Left colon (tissue), 2 donors: ENCODE measurements around the gene SIGLEC11. TPM values are rescaled to one million over a fixed set of nuclear protein-coding genes. Genes with fewer than 3 reads are reported as not detected.
"Not testable (repeated sequence)": the region's sequence is repeated elsewhere in the genome, so short reads cannot be mapped to it uniquely, and the experiment has no call there.

Experiments used
- ATAC-seq: fragments of 200-7000 bp; cut with Tn5 transposase; one replicate; pipeline ENCODE4 v1.9.1; 2020; ENCODE audit warnings: mild to moderate bottlenecking, moderate library complexity
- DNase-seq, 2 donors: peaks; one replicate each; pipeline ENCODE4 v3.0.0-alpha.2; 2020
- intact Hi-C, 2 donors: fragments of 100-400 bp; cut with DNase I in 1 of 2; cut with micrococcal nuclease in 1 of 2; formaldehyde crosslinking; loops; one replicate each; pipeline versions ENCODE4 v1.11.2 to v1.14.0; 2022; cut with DNase I, micrococcal nuclease
- total RNA-seq, 2 donors: library from RNA; stranded (reverse); fragmentation: NEBNext Ultra II Directional; extraction: Animal tissue kit (Norgen Biotek cat#: 25700); gene quantifications; one replicate each; pipeline ENCODE4 v1.2.1, GENCODE V29; 2021
- donor health status: DM: no; HTN: no; CAD: no.
- donor health status: DM: yes; HTN: yes; CAD: no.

Gene SIGLEC11
- total RNA-seq, 2 donors from 2014 or later = 0.40 to 0.75 TPM

- intact Hi-C loops = no loop called here
- no peak for ATAC-seq
Measured at GRCh38 chr19:49931293-49932040, 29.5 kb downstream of the SIGLEC11 start.

GRCh38 chr19:49930483-49931011, 30.4 kb downstream of the SIGLEC11 start:
- intact Hi-C loops = no loop called here
- ATAC-seq (no peak), DNase-seq (peak; percentile 35 to 49)

More at GRCh38 chr19:49931293-49932040, 29.5 kb downstream of the SIGLEC11 start:
- DNase-seq = no peak

GRCh38 chr19:49929611-49930482, 31.1 kb downstream of the SIGLEC11 start:
- ATAC-seq (peak; percentile 84), DNase-seq (peak; percentile 93 to 96)
- intact Hi-C loops = no loop called here

DNA sequence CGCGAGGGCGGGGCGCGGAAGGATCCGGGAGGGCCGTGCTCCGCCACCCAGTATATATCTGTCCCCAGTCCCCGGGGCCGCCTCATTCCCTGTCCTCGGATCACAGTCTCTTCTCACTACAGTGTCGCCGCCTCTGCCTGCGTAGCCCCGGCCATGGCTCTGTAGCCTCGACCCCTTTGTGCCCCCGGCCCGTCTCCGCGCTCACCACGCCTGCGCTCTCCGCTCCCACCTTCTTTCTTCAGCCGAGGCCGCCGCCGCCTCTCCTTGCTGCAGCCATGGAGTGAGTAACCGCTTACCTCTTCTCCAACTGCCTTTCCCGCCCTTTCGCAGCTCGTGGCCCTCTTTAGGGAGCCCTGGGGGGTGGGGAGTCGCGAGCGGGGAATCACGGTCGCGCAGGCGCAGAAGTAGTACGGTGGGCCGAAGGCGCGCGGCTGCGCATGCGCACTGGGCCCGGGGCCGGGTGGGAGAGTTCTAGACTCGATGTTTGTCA, 31.8 kb downstream of the SIGLEC11 start, which contains the start of the genes ATF5 and NUP62:
ATF5 (plus strand) TSS at position 85 of the 490 bp plus-strand sequence. CDS start 1,646 bp downstream, outside the sequence.
NUP62 (minus strand) TSS at position 384 of the 490 bp plus-strand sequence. CDS start 19,697 bp downstream, outside the sequence.
- intact Hi-C loops = no loop called here
- DNase-seq = peak; percentile 84 to 93
- ATAC-seq = peak; percentile 71

- intact Hi-C loops = no loop called here
- ATAC-seq = no peak
- no peak for DNase-seq
Measured at GRCh38 chr19:49927526-49928264, 33.3 kb downstream of the SIGLEC11 start.

GRCh38 chr19:49926515-49926914, 34.5 kb downstream of the SIGLEC11 start:
- no peak for ATAC-seq
- intact Hi-C loops = no loop called here
- DNase-seq = no peak

DNA sequence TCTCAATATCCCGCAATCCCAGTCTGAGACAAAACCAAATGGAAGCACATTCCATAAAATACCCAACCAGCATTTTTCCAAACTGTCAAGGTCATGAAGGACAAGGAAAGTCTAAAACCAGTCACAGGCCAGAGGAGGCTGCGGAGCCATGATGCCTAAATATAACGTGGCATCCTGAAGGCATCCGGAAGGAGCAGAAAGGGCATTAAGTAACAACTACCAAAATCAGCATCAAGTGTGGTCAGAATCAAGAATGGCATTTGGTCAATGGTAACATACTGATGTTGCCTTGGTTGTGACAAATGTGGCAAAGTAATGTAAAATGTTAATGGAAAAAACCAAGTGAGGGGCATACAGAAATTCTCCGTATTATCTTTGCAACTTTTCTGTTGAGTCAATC, 35.5 kb downstream of the SIGLEC11 start:
- intact Hi-C loops = no loop called here
- no peak for ATAC-seq
- no peak for DNase-seq

- DNase-seq, intact Hi-C loops, ATAC-seq: not testable (repeated sequence)
Measured at GRCh38 chr19:49924881-49925210, 36.1 kb downstream of the SIGLEC11 start.

DNA sequence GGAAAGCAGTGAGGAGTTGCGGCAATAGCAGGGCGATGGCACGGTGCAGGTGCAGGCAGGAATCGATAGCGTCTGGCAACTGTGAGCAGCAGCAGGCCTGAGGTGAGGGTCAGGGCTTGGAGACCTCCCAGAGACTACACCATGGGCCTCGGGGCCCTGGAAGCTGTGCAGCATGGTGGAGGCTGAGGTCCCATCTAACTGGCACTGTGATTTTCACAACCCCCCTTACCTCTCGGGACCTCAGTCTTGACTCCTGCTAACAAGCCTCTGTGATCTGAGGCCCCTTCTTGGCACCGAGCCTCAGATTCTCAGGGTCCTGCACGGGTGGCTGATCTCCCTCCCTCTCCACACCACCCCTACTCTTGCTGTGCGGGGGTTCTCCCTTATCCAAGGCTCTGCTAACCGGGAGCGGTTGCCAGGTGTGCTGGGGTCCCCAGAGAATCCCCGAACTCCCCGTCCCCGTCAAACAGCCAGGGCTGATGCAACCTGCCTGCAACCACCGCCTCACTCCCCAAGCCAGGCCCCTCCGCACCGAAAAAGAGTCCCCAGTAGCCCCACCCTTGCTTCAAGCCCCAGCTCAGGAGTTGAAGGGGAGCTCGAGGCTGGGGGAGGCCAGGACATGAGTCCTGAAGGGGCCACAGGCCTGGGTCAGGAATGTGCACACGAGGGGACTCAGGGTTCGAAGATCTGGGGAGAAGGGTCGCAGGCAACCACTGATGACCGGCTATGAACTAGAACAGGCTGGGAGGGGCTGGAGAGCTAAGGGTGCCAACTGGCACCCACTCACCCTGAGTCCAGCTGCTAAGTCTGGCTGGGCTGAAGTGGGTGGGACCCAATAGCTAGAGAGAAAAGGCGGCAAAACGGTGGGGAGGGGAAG, 36.7 kb downstream of the SIGLEC11 start:
- intact Hi-C loops = no loop called here
- DNase-seq = no peak
- no peak for ATAC-seq

DNA sequence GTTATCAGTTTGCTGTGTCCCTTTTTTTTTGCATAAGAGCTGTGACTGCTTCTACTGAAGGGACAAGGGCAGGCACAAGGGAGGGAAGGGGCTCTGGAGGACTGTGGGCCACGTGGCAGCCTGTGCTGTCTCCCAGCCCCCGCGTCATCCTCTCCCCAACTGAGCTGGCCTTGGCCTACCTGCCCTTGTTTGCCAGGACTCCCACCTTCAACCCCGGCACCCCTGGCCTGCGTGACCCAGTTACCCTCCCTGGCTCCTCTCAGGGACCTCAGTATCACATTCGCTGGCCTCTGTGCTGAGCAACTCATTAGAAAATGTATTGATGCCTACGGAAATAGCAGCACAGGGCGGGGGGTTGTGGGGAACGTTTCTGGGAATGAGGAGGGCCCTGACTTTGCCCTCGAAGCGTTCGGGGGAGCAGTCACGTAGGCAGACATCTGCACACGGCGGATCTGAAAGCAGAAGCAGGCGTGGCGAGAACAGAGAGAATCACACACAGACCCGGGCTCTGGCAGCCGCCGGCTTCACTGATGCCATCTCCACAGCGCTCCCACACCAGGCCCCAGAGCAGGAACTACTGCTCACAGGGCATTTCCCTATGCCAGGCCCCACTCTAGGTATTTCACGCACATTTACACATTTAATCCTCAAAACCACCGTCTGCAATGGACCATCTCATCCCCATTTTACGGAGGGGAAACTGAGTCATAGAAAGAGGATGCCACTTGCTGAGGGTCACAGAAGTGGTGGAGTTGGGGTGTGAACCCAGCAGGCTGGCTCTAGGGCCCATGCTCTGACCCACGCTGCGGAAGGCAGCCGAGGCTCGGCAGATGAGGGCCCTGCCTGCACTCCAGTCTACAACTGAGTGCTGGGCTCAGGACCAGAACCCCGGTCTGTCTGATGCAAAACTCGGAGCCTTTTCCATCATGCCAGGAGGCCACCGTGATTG, 37.6 kb downstream of the SIGLEC11 start:
- no peak for ATAC-seq
- intact Hi-C loops = no loop called here
- no peak for DNase-seq

- ATAC-seq = no peak
Measured at GRCh38 chr19:49921871-49922795, 38.8 kb downstream of the SIGLEC11 start.

GRCh38 chr19:49920624-49921363, 40.2 kb downstream of the SIGLEC11 start:
- intact Hi-C loops = no loop called here

More at GRCh38 chr19:49921871-49922795, 38.8 kb downstream of the SIGLEC11 start:
- no peak for DNase-seq
- intact Hi-C loops = no loop called here

DNA sequence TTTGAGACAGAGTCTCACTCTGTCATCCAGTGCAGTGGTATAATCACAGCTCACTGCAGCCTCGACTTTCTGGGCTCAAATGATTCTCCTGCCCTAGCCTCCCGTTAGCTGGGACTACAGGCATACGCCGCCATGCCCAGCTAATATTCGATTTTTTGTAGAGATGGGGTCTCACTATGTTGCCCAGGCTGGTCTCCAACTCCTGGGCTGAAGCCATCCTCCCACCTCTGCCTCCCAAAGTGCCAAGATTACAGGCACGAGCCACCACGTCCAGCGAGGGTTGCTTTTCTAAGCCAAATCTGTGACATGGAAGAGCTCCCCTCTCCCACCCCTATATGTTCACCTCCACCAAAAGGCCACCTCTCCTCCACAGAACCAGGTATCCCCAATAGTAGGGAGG, 42.9 kb downstream of the SIGLEC11 start:
- DNase-seq (no peak), ATAC-seq (no peak)
- intact Hi-C loops = no loop called here

More at GRCh38 chr19:49920624-49921363, 40.2 kb downstream of the SIGLEC11 start:
- peak; percentile 10 for ATAC-seq
- no peak for DNase-seq

- DNase-seq = no peak
- intact Hi-C loops = no loop called here
- ATAC-seq = peak; percentile 22
Measured at GRCh38 chr19:49916839-49917733, 43.9 kb downstream of the SIGLEC11 start.
